GM18499 (cell line): Measurements from ENCODE around the gene CCDC177.
"Not testable (repeated sequence)": the region's sequence is repeated elsewhere in the genome, so short reads cannot be mapped to it uniquely, and the experiment has no call there.

Experiments
- ATAC-seq: cut with Tn5 transposase; IDR thresholded peaks from one replicate; pipeline ENCODE4 v1.9.1; 2021; ENCODE audit warnings: moderate number of reproducible peaks; ENCODE audit not compliant: insufficient read depth, unreplicated experiment

The CCDC177 gene

DNA sequence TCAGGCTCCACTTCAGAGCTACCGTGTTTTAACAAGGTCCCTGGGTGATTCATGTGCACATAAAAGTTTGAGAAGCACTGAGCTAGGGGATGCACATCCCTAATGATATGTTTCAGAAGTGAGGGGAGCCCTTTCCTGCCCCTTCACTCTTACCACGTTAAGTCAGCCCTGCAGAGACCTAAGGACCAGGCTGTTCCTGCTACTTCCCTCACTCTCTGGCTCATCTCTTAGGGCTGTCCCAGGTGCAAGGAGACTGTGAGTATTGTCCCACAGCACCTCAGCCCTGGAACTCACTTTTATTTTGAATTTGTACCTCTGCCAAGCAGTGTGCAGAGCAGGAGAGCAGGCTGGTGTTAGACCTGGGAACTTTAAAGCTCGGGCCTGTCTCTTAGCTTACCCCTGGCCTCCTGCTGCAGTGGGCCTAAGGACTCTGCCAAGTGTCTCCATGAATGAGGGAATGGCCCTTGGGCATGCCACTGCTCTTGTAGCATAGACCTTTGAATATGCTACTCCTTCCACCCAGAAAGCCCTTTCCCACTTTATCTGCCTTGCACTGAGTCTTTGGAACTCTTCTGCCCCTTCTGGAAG is 25.7 kb upstream of the CCDC177 start:
- no peak for ATAC-seq

DNA sequence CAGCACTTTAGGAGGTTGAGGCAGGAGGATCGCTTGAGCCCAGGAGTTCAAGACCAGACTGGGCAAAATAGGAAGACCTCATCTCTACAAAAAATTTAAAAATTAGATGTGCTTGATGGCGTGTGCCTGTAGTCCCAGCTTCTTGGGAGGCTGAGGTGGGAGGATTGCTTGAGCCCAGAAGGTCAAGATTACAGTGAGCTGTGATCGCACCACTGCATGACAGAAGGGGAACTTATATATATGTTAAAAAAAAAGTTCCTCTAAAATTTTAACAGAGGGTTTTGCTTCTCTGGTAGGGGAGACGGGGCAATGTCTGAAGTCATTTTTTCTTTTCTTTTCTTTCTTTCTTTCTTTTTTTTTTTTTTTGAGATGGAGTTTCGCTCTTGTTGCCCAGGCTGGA is 24.8 kb upstream of the CCDC177 start:
- ATAC-seq = not testable (repeated sequence)

DNA sequence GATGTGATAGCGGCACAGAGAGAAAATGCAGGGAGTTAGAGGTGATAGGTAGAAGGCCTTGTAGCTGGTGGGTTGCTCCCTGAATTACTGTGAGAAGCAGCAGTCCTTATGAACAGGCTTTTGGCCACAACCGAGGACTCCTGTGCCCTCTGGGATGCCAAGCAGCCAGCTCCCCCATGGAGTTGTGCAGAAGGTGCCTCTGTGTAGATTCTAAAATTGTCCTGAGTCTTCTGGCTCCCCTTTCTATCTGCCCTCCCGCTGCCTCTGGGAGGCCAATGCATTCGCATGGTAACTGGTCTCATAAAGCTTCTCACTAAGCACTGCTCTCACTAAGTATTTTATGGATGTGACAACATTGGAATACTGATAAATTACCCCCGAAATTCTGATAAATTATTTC is 20.7 kb upstream of the CCDC177 start:
- ATAC-seq = no peak

DNA sequence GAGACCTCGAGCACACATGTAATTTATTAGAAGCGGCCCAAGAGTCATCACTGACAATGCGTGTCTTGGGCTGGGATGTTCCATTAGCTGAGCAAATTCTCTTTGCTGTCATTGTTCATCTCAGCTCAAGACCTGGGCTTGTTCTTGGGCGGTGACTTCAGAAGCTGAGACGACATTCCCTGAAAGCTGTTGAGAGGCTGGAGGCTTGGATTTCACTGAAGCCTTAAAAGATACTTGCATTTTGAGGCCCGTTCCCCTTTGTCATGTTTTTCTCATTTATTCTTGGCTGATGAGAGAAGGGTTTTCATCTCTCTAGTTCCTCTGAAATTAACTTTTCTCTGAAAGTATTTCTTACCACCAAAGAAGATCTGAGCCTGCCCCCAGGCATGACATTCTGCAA is 20.2 kb upstream of the CCDC177 start:
- ATAC-seq = no peak

DNA sequence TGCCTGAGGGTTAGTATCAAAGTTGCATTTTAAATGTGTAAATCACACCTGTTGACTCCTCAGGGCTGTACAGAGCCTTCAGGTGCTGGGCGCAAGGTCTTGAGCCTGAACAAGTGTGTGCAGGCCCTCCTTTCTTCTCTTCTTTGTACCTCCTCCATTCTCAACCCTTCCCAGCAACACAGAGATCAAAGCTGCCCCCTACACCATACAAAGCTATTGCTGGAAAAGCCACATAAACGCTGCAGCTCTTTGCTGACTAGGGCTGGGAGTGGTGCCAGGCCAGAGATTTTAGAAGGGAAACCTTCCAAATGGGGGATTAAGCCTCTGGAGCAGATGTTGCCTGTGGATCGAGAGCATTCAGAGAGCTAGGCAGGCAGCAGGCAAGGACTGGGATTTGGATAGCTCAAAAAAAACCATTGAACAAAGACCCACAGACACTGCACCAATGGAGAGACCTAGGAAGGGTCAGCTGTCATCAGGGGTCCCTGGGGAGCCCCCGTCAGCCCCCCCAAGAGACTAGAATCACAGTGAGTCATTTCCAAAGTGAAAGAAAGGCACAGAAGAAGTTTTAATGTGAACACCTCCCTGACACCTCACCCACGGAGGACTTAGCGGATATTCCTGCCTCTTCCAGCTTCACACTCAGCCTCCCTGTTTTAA is 18.5 kb upstream of the CCDC177 start:
- ATAC-seq = no peak

DNA sequence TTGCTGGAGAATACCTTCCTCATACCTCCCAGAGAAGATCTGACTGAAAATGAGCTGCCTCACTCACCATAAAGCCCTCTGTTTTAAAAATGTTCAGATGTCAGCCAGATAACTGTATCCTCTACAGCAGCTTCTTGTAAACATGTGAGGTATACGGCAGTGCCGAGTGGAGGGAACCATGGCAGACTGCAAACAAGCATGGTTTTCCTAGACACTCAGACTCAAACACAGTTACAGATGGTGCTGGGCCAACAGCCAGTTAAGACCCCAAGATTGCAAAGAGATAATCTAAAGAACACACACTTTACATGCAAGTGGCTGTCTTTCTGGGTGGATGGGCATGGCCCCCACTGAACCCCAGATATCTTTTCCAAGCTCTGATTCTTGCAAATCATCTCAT is 16.6 kb upstream of the CCDC177 start:
- ATAC-seq = no peak

DNA sequence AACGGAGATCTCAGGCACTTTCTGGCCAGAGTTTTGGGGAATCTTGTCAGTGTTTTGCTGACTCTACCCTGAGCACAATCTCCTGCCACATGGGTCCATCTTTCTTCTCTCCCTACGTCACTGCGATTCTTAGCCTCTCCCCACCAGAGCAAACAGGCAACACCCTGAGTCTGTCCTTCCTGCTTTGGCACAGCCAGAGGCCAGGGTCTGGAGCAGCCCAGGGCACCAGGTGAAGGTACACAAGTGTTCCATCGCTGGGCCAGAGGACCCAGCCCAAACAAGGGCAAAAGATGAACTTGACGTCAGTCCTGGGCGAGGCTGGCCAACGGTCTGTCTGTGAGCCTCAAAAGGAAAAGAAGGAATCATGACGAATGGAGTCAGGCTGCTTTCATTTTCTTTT is 12.7 kb upstream of the CCDC177 start:
- no peak for ATAC-seq

DNA sequence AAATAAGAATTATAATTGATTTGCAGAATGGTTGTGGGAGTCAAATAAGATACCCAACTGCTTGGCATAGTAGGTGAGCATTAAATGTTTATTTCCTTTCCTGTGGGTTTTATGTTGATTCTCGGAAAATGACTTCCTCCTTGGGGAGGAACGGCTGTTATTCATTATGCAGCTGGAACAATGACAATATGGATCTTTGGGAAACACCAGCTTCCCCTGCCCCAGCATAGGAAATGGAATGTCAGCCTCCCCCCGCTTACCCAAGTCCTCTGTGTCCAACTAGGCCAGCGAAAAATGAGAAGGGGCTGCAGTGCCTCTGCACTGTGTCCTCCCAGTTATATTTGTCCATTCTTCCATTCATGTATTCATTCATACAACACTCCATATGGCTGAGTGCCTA is 11.7 kb upstream of the CCDC177 start:
- no peak for ATAC-seq

DNA sequence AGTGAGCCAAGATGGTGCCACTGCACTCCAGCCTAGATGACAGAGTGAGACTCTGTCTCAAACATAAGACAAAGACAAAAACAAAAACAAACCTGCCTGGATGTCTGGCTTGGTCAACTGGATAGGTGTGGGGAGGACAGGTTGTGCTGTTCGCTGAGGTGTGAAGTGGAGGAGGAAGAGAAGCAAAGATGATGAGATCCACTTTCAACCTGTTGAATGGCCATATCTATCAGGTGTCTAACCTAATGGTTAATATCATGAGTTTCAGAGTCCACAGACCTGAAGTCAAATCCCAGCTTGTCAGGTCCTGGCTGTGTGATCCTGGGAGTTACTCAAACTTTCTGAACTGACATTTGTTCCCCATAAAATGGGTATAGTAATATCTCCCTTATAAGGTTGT is 9.7 kb upstream of the CCDC177 start:
- ATAC-seq = no peak

DNA sequence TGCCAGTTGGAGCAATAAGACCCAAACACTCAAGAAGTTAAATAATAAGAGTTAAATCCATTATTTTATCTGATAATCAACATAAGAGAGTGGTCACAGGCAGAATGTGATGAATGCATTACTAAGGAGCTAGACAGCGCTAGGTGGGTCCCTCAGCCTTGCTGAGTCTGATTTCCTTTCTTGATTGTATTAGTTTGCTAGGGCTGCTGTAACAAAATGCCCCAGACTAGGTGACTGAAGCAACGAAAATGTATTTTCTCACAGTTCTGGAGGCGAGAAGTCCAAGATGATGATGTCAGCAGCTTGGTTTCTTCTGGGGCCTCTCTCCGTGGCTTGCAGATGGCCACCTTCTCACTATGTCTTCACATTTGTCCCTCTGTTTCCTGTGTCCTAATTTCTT is 8.2 kb upstream of the CCDC177 start:
- ATAC-seq = no peak

DNA sequence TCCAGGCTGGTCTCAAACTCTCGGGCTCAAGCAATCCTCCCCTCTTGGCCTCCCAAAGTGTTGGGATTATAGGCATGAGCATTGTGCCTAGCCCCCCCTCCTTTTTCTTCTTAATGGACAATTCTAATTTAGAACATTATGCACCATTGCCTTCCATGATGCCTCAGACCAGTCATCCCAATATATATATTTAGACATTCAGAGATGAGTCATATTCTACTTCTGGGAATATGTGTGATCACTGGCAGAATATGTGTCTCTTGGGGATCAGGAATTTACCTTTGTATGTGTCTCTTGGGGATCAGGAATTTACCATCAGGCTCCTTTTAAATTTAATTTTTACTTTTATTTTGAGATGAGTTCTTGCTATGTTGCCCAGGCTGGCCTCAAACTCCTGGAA is 7.5 kb upstream of the CCDC177 start:
- ATAC-seq = no peak

DNA sequence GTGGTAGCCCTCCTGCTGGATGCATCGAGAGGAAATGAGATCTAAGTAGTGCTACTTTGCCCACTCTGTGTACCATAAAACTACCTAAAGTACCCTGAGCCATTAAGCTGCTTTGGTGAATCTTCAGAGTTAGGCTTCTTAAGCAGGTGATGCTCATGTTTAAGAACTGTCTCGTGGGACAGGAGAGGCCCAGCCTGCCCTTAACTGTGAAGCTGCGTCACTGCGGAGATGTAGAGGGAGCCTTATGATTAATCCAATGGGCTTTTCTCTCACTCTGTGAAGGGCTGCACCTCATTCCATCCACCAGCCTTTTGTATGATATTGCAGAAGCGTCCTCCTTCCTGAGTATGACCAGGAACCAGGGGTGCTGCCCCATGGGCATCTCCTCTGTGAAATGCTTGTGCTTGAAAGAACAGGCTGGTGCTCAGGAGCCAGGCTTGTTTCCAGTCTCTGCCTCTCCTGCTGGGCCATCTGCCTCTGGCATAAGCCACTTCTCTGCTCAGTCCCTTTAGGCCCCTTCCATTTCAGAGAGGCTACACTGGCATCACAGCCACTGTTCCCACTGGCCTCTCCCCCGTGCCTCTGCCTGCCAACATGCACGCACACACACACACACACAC is 6.8 kb upstream of the CCDC177 start:
- ATAC-seq = no peak

DNA sequence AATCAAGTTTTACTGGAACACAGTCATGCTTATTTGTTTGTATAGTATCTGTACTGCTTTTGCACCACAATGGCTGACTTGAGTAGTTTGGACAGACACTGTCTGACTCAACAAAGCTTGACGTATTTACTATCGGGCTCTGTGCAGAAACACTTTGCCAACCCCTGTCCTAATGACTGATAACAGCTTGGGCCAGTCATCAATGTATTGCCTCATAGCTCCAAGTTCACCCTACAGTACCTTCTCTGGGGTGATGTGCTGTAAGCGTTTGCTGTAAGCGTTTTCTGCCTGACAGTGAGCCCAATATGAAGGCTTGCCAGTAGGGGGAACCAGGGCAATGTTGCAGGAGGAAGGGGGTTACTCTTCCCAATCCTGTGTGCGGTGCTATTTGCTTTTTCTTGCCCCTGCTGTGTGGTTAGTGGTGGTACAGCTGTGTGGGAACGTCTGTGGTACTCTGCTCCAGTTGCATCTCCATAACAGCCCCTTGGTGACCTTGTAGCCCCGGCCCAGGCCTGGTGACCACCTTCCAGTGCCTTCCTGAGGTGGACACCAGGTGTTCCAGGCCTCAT is 5.4 kb upstream of the CCDC177 start:
- ATAC-seq = no peak

DNA sequence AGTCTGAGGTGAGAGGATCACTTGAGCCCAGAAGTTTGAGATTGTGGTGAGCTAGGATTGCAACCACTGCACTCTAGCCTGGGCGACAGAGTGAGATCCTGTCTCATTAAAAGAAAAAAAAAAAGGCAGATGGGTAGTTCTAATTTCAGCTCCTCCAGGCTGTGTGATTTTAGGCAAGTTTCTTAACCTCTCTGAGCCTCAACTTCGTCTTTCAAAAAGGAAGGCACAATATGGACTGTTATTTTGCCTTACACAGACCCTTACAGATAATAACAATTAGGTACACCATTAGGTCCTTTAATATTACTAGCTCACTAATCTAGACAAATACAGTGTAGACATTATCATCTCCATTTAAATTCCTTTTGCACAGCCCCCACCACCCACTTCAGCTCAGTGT is 4.8 kb upstream of the CCDC177 start:
- ATAC-seq = no peak

DNA sequence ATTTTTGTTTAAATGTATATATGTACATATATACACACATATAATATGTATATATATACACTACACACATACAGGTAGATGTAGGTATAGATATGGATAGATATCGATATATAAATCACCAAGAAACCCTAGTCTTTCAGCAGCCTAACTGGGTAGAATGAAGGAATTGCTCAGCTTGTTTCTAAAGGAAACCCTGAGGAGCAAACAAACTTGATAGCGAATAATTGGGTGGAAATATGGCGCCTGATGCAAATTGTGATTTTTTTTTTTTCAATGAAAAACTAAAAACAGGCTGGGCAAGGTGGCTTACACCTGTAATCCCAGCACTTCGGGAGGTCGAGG is 254 bp upstream of the CCDC177 start:
- no peak for ATAC-seq

DNA sequence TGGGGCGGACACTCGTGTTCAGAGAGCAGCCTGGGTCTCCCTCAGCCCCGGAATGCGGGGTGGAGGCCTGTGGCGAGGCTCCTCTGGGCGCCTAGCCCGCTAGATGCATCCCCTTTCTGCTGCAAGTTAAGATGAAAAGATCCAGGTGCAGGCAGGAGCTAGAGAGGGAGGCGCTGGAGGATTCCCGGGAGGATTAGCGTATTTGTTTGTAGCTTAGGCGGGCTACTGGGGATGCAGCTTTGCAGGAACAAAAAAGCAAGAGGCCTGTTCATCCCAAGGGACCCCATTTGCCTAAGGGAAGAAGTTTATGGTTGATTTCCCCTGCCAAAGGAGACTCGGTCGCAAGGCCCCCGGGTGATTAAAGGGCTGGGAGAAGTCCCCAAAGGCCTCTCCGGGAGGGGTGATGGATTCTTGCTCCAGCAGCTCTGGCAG is 824 bp downstream of the CCDC177 start:
- no peak for ATAC-seq

DNA sequence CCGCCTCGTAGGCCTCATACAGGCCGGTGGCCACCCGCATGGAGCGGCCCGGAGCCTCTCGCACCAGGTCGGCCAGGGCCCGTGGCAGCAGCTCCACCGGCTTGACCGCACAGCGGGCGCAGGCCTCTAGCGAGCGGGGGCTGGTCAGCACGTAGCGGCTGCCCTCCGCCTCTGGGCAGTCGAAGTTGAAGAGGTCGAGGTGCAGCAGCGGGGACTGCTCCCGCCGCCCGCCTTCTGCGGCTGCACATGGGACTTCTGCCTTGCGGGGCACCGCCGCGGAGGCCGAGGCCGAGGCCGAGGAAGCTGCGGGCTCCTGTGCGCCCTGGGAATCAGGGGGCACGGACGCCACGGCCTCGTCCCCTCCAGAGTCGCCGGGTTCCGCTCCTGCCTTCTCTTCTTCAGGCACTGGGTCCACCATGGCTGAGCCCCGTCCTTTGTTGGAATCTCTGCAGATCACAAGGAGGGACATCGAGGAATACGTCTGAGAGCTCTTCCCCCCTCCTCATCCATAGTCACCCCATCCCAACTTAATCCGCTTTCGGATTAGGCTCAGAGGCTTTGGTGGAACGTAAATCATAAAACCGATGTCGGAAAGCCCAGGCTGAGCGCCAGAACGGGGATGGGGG is 1.4 kb downstream of the CCDC177 start:
- no peak for ATAC-seq

DNA sequence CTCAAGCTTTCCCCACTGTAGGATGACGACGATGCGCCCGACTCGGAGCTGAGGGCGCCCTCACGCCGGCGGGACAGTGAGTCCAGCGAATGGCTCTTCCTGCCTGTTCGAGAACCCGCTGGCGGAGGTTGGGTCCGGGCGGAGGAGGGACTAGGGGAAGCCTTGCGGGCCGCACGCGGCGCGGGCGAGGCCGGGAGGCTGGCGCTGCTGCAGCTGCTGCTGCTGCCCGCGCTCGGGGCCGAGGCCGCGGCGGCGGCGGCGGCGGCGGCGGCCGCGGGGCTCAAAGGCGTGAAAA is 1.9 kb downstream of the CCDC177 start:
- ATAC-seq = no peak

DNA sequence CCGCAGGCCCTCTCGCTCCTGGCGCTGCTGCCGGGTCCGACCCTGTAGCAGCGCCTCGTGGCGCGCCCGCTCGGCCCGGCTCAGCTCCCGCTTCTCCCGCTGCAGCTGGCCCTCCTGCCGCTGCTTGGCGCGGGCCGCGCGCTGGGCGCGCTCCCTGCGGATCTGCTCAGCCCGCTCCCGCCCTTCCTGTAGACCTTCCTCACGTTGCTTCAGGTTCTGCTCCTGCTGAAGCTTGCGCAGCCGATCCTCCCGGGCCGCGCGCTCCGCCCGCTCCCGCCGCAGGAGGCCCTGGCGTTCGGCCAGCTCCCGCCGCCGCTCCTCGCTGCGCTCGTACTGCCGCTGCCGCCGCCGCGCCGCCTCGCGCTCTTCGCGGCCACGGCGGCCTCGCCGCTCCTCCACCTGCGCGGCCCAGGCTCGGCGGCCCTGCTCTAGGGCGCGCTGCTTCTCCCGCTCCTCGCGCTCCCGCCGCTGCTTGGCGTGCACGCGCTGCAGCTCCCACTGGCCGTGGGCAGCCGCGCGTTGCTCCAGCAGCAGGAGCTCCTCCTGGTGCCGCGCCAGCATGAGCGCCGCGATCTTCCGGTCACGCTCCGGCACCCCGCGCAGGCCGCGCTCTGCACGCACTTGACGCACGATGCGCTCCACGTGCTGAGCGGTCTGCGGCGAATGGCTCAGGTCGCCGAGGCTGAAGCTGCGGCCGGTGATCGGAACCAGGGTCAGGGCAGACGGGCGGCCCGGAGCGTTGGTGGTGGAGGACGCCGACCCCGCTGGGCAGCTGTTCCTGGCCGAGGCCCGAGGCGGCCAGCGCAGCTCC is 2.4 kb downstream of the CCDC177 start:
- no peak for ATAC-seq

DNA sequence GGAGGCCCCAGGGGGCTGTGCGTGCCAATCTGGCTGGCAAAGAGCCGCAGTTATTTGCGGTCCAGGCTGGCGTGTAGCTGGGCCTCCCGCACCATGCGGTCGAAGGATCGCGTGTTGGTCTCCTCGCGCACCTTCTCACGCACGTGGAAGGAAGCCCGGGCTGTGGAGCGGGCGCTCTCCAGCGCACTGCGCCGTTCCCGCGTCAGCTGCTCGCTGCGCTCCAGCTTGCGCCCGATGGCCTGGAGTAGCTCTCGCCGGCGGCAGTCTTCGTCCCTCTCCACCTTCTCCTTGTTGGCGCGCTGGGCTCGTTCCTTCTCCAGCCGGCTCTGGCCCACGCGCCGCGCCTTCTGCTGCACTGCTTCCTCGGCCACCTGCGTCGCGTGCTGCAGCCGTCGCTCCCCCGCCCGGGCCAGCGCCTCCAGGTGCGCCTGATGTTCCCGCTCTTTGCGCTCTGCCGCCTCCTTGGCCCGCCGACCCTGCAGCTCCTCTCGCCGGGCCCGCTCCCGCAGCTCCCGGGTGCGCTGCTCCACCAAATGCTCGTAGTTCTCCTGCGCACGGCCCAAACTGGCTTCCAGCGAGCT is 3.1 kb downstream of the CCDC177 start:
- ATAC-seq = no peak
